GM23338 (cell line): ENCODE results near the gene RNU6-9. TPM values are rescaled to one million over a fixed set of nuclear protein-coding genes. Genes with fewer than 3 reads are reported as not detected.

Experiments
- ATAC-seq: fragments of 200-7000 bp; cut with Tn5 transposase; 3 replicates; pipeline ENCODE4 v1.9.1; 2020
- DNase-seq: peaks from one replicate; pipeline ENCODE4 v3.0.0-alpha.2; 2015; ENCODE audit warnings: low spot score
- H2AFZ ChIP-seq: fragments of 200-600 bp; sonication (generic); 2 replicates; pipeline ENCODE4 v1.8.0; 2016; ENCODE audit warnings: antibody characterized with exemption, mild to moderate bottlenecking, moderate library complexity
- H3F3A ChIP-seq: fragments of 200-600 bp; sonication (generic); replicated peaks from 2 replicates; pipeline ENCODE4 v1.8.0; 2017; ENCODE audit warnings: antibody characterized with exemption, mixed run types, low read depth
- H3K27ac ChIP-seq: fragments of 200-600 bp; sonication (generic); 2 replicates; pipeline ENCODE4 v1.6.1; 2016; ENCODE audit warnings: low read depth
- H3K27me3 ChIP-seq: fragments of 200-600 bp; sonication (generic); 2 replicates; pipeline ENCODE4 v1.8.0; 2016; ENCODE audit warnings: mild to moderate bottlenecking, mixed run types, moderate library complexity; ENCODE audit not compliant: insufficient read depth
- H3K36me3 ChIP-seq: fragments of 200-600 bp; sonication (generic); 2 replicates; pipeline ENCODE4 v1.8.0; 2016; ENCODE audit warnings: mild to moderate bottlenecking; ENCODE audit not compliant: insufficient read depth
- H3K4me1 ChIP-seq: fragments of 200-600 bp; sonication (generic); 2 replicates; pipeline ENCODE4 v1.8.0; 2016; ENCODE audit warnings: mild to moderate bottlenecking, moderate library complexity; ENCODE audit not compliant: insufficient read depth
- H3K4me2 ChIP-seq: fragments of 200-600 bp; sonication (generic); 2 replicates; pipeline ENCODE4 v1.7.1; 2017; ENCODE audit warnings: mixed run types
- H3K4me3 ChIP-seq: fragments of 200-600 bp; sonication (generic); 2 replicates; pipeline ENCODE4 v1.6.1; 2016; ENCODE audit warnings: mixed run types
- H3K79me2 ChIP-seq: fragments of 200-600 bp; sonication (generic); replicated peaks from 2 replicates; pipeline ENCODE4 v1.8.0; 2017; ENCODE audit warnings: mild to moderate bottlenecking; ENCODE audit not compliant: insufficient read depth
- H3K9me2 ChIP-seq: fragments of 200-600 bp; sonication (generic); 2 replicates; pipeline ENCODE4 v1.8.0; 2017; ENCODE audit not compliant: insufficient read depth
- H4K20me1 ChIP-seq: fragments of 200-600 bp; sonication (generic); replicated peaks from 2 replicates; pipeline ENCODE4 v1.8.0; 2017; ENCODE audit warnings: mild to moderate bottlenecking; ENCODE audit not compliant: insufficient read depth
- H3K27ac Mint-ChIP-seq: 2 replicates; pipeline ENCODE4 v1.8.0; 2020; ENCODE audit warnings: inconsistent platforms, mild to moderate bottlenecking, moderate library complexity, mixed read lengths
- H3K27me3 Mint-ChIP-seq: 3 replicates; pipeline ENCODE4 v1.8.0; 2022; ENCODE audit warnings: low read depth, mild to moderate bottlenecking, moderate library complexity, mixed read lengths, inconsistent platforms; ENCODE audit not compliant: insufficient read depth, poor library complexity
- H3K36me3 Mint-ChIP-seq: 3 replicates; pipeline ENCODE4 v1.8.0; 2021; ENCODE audit warnings: low read depth, mild to moderate bottlenecking, inconsistent platforms, moderate library complexity, mixed read lengths
- H3K4me1 Mint-ChIP-seq: 3 replicates; pipeline ENCODE4 v1.8.0; 2020; ENCODE audit warnings: mild to moderate bottlenecking, inconsistent platforms, mixed read lengths
- H3K4me3 Mint-ChIP-seq: 3 replicates; pipeline ENCODE4 v1.8.0; 2021; ENCODE audit warnings: moderate library complexity, mild to moderate bottlenecking, inconsistent platforms, mixed read lengths
- H3K9me3 Mint-ChIP-seq: 3 replicates; pipeline ENCODE4 v1.8.0; 2020; ENCODE audit warnings: moderate library complexity, mild to moderate bottlenecking, inconsistent platforms, mixed read lengths
- CREB1 ChIP-seq: fragments of 250-450 bp; sonication (Bioruptor Pico); IDR thresholded peaks from 2 replicates; pipeline ENCODE4 v1.5.0; 2020; ENCODE audit warnings: low read depth, mild to moderate bottlenecking, moderate library complexity
- EZH2 ChIP-seq: fragments of 200-600 bp; sonication (generic); IDR thresholded peaks from one replicate; pipeline ENCODE4 v1.8.0; 2017; ENCODE audit warnings: antibody characterized with exemption, mild to moderate bottlenecking, low read depth; ENCODE audit not compliant: unreplicated experiment
- NANOG ChIP-seq: IDR thresholded peaks from 2 replicates; pipeline ENCODE4 v1.6.1; 2016; ENCODE audit warnings: antibody characterized with exemption, borderline replicate concordance
- STAT1 ChIP-seq: IDR thresholded peaks from one replicate; pipeline ENCODE4 v1.6.1; 2016; ENCODE audit warnings: antibody characterized with exemption; ENCODE audit not compliant: unreplicated experiment
- ZNF114 ChIP-seq: fragments of 250-450 bp; sonication (Bioruptor Pico); IDR thresholded peaks from 2 replicates; pipeline ENCODE4 v1.5.0; 2020; ENCODE audit warnings: mild to moderate bottlenecking, moderate library complexity
- polyA plus RNA-seq: library from polyadenylated mRNA; unstranded; fragments of >200 nt; fragmentation: Nextera tagmentation; extraction: Ambion mirVana; gene quantifications from 2 replicates; pipeline ENCODE4 v1.2.1, GENCODE V29; 2016
- total RNA-seq: library from RNA; depleted of rRNA; stranded (reverse); fragments of >200 nt; shearing (Covaris generic); gene quantifications from 2 replicates; pipeline ENCODE4 v1.2.3, GENCODE V29; 2014
- TF ChIP-seq, protein P1 (sequence below), 2 experiments: fragments of 200-600 bp in 1 of 2; sonication (generic) in 1 of 2; conservative IDR thresholded peaks; 2 replicates each; pipeline versions ENCODE4 v1.5.1 to v1.6.1; 2016 to 2017; ENCODE audit warnings: antibody characterized with exemption in 2 of 2, low read depth in 2 of 2, mild to moderate bottlenecking in 2 of 2, moderate library complexity in 1 of 2
- TF ChIP-seq, protein P2 (sequence below): IDR thresholded peaks from one replicate; pipeline ENCODE4 v1.6.1; 2018; ENCODE audit warnings: antibody characterized with exemption; ENCODE audit not compliant: unreplicated experiment
- TF ChIP-seq, protein P3 (sequence below): IDR thresholded peaks from 2 replicates; pipeline ENCODE4 v1.6.1; 2016; ENCODE audit warnings: antibody characterized with exemption
- TF ChIP-seq, protein P4 (sequence below): fragments of 250-450 bp; sonication (Bioruptor Pico); IDR thresholded peaks from 2 replicates; pipeline ENCODE4 v1.5.0; 2020; ENCODE audit warnings: mild to moderate bottlenecking, moderate library complexity

RNU6-9 gene
- total and polyA plus RNA-seq, 2 experiments from 2014 or later = not detected

DNA sequence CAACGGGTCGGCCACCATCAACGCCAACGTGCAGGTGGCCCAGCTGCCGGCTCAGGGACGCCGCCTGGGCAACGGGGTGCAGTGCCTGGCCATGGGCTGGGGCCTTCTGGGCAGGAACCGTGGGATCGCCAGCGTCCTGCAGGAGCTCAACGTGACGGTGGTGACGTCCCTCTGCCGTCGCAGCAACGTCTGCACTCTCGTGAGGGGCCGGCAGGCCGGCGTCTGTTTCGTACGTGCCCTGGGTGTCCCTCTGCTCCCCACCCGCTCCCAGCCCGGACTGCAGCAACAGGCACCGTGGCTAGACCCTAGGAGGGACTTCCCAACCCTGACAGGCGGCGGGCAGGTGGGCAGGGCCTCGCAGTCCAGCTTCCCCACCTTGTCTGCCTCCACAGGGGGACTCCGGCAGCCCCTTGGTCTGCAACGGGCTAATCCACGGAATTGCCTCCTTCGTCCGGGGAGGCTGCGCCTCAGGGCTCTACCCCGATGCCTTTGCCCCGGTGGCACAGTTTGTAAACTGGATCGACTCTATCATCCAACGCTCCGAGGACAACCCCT, 37.6 kb upstream of the RNU6-9 start (continued):
- TF ChIP-seq, protein P1, sequence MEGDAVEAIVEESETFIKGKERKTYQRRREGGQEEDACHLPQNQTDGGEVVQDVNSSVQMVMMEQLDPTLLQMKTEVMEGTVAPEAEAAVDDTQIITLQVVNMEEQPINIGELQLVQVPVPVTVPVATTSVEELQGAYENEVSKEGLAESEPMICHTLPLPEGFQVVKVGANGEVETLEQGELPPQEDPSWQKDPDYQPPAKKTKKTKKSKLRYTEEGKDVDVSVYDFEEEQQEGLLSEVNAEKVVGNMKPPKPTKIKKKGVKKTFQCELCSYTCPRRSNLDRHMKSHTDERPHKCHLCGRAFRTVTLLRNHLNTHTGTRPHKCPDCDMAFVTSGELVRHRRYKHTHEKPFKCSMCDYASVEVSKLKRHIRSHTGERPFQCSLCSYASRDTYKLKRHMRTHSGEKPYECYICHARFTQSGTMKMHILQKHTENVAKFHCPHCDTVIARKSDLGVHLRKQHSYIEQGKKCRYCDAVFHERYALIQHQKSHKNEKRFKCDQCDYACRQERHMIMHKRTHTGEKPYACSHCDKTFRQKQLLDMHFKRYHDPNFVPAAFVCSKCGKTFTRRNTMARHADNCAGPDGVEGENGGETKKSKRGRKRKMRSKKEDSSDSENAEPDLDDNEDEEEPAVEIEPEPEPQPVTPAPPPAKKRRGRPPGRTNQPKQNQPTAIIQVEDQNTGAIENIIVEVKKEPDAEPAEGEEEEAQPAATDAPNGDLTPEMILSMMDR (conservative IDR thresholded peaks at IDR 0.05; ENCODE audit: low read depth in 2 of 2) = no peak
- TF ChIP-seq ZNF114 = no peak

DNA sequence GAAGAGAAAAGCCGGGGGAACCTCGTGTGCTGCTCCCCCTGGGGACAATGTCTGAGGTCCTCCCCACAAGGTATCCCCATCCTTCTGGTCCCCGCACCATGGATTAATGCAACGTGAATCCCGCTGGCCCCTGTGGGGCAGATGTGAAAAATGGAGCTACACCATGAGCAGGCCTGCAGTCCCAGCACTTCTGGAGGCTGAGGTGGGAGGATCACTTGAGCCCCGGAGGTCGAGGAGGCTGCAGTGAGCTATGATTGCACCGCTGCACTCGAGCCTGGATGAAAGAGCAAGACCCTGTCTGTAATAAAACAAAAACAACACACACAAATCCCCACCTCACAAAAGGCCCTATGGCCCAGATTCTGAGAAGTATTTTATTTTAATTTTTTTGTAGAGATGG, 35.0 kb upstream of the RNU6-9 start:
- no peak overlapping the region for H3K4me3 Mint-ChIP-seq
- H3K4me1 ChIP-seq = no peaks in the 10 kb centered on the region
- DNase-seq = no peak
- H2AFZ ChIP-seq = no peak overlapping the region
- no peaks in the 10 kb centered on the region for H4K20me1 ChIP-seq
- no peak overlapping the region for H3K27ac Mint-ChIP-seq
- TF ChIP-seq EZH2 (no peak), STAT1 (no peak), NANOG (no peak), ZNF114 (no peak), CREB1 (CRISPR knock-in tag) (no peak)
- TF ChIP-seq, protein P2, sequence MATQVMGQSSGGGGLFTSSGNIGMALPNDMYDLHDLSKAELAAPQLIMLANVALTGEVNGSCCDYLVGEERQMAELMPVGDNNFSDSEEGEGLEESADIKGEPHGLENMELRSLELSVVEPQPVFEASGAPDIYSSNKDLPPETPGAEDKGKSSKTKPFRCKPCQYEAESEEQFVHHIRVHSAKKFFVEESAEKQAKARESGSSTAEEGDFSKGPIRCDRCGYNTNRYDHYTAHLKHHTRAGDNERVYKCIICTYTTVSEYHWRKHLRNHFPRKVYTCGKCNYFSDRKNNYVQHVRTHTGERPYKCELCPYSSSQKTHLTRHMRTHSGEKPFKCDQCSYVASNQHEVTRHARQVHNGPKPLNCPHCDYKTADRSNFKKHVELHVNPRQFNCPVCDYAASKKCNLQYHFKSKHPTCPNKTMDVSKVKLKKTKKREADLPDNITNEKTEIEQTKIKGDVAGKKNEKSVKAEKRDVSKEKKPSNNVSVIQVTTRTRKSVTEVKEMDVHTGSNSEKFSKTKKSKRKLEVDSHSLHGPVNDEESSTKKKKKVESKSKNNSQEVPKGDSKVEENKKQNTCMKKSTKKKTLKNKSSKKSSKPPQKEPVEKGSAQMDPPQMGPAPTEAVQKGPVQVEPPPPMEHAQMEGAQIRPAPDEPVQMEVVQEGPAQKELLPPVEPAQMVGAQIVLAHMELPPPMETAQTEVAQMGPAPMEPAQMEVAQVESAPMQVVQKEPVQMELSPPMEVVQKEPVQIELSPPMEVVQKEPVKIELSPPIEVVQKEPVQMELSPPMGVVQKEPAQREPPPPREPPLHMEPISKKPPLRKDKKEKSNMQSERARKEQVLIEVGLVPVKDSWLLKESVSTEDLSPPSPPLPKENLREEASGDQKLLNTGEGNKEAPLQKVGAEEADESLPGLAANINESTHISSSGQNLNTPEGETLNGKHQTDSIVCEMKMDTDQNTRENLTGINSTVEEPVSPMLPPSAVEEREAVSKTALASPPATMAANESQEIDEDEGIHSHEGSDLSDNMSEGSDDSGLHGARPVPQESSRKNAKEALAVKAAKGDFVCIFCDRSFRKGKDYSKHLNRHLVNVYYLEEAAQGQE = no peak
- TF ChIP-seq, protein P3, sequence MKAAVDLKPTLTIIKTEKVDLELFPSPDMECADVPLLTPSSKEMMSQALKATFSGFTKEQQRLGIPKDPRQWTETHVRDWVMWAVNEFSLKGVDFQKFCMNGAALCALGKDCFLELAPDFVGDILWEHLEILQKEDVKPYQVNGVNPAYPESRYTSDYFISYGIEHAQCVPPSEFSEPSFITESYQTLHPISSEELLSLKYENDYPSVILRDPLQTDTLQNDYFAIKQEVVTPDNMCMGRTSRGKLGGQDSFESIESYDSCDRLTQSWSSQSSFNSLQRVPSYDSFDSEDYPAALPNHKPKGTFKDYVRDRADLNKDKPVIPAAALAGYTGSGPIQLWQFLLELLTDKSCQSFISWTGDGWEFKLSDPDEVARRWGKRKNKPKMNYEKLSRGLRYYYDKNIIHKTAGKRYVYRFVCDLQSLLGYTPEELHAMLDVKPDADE = no peak
- TF ChIP-seq, protein P4, sequence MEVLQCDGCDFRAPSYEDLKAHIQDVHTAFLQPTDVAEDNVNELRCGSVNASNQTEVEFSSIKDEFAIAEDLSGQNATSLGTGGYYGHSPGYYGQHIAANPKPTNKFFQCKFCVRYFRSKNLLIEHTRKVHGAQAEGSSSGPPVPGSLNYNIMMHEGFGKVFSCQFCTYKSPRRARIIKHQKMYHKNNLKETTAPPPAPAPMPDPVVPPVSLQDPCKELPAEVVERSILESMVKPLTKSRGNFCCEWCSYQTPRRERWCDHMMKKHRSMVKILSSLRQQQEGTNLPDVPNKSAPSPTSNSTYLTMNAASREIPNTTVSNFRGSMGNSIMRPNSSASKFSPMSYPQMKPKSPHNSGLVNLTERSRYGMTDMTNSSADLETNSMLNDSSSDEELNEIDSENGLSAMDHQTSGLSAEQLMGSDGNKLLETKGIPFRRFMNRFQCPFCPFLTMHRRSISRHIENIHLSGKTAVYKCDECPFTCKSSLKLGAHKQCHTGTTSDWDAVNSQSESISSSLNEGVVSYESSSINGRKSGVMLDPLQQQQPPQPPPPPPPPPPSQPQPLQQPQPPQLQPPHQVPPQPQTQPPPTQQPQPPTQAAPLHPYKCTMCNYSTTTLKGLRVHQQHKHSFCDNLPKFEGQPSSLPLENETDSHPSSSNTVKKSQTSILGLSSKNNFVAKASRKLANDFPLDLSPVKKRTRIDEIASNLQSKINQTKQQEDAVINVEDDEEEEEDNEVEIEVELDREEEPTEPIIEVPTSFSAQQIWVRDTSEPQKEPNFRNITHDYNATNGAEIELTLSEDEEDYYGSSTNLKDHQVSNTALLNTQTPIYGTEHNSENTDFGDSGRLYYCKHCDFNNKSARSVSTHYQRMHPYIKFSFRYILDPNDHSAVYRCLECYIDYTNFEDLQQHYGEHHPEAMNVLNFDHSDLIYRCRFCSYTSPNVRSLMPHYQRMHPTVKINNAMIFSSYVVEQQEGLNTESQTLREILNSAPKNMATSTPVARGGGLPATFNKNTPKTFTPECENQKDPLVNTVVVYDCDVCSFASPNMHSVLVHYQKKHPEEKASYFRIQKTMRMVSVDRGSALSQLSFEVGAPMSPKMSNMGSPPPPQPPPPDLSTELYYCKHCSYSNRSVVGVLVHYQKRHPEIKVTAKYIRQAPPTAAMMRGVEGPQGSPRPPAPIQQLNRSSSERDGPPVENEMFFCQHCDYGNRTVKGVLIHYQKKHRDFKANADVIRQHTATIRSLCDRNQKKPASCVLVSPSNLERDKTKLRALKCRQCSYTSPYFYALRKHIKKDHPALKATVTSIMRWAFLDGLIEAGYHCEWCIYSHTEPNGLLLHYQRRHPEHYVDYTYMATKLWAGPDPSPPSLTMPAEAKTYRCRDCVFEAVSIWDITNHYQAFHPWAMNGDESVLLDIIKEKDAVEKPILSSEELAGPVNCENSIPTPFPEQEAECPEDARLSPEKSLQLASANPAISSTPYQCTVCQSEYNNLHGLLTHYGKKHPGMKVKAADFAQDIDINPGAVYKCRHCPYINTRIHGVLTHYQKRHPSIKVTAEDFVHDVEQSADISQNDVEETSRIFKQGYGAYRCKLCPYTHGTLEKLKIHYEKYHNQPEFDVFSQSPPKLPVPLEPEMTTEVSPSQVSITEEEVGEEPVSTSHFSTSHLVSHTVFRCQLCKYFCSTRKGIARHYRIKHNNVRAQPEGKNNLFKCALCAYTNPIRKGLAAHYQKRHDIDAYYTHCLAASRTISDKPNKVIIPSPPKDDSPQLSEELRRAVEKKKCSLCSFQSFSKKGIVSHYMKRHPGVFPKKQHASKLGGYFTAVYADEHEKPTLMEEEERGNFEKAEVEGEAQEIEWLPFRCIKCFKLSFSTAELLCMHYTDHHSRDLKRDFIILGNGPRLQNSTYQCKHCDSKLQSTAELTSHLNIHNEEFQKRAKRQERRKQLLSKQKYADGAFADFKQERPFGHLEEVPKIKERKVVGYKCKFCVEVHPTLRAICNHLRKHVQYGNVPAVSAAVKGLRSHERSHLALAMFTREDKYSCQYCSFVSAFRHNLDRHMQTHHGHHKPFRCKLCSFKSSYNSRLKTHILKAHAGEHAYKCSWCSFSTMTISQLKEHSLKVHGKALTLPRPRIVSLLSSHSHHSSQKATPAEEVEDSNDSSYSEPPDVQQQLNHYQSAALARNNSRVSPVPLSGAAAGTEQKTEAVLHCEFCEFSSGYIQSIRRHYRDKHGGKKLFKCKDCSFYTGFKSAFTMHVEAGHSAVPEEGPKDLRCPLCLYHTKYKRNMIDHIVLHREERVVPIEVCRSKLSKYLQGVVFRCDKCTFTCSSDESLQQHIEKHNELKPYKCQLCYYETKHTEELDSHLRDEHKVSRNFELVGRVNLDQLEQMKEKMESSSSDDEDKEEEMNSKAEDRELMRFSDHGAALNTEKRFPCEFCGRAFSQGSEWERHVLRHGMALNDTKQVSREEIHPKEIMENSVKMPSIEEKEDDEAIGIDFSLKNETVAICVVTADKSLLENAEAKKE = no peak
- no peak overlapping the region for H3K27ac ChIP-seq
- peaks cover 24% of the 10 kb centered on the region for H3K27me3 Mint-ChIP-seq
- H3K4me3 ChIP-seq = no peak overlapping the region
- H3K27me3 ChIP-seq = peaks cover 27% of the 10 kb centered on the region
- H3K79me2 ChIP-seq = no peaks in the 10 kb centered on the region
- no peaks in the 10 kb centered on the region for H3K36me3 ChIP-seq
- no peak for ATAC-seq
- H3K9me3 Mint-ChIP-seq = no peaks in the 10 kb centered on the region; the same call in 2 of the 3 replicates
- H3K4me1 Mint-ChIP-seq = no peaks in the 10 kb centered on the region
- H3F3A ChIP-seq = peaks cover 15% of the 10 kb centered on the region
- H3K4me2 ChIP-seq = no peak overlapping the region
- no peaks in the 10 kb centered on the region for H3K9me2 ChIP-seq
- H3K36me3 Mint-ChIP-seq = no peaks in the 10 kb centered on the region
